GM12875 (cell line): ENCODE results near the gene CROCC2.

Experiments
- H3K4me3 ChIP-seq: one replicate; pipeline ENCODE4 v1.5.1; 2011; ENCODE audit warnings: low read depth, low read length, control low read depth
- TF ChIP-seq, protein P1 (sequence below): IDR thresholded peaks from 2 replicates; pipeline ENCODE4 v1.5.1; 2011; ENCODE audit warnings: low read depth, mild to moderate bottlenecking, control low read depth, inconsistent platforms, low read length, moderate library complexity, borderline replicate concordance; ENCODE audit not compliant: insufficient read depth

Gene CROCC2

GRCh38 chr2:240888890-240889573 lies 17.1 kb upstream of the CROCC2 start:
- TF ChIP-seq, protein P1, sequence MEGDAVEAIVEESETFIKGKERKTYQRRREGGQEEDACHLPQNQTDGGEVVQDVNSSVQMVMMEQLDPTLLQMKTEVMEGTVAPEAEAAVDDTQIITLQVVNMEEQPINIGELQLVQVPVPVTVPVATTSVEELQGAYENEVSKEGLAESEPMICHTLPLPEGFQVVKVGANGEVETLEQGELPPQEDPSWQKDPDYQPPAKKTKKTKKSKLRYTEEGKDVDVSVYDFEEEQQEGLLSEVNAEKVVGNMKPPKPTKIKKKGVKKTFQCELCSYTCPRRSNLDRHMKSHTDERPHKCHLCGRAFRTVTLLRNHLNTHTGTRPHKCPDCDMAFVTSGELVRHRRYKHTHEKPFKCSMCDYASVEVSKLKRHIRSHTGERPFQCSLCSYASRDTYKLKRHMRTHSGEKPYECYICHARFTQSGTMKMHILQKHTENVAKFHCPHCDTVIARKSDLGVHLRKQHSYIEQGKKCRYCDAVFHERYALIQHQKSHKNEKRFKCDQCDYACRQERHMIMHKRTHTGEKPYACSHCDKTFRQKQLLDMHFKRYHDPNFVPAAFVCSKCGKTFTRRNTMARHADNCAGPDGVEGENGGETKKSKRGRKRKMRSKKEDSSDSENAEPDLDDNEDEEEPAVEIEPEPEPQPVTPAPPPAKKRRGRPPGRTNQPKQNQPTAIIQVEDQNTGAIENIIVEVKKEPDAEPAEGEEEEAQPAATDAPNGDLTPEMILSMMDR = no peak
- no peak overlapping the region for H3K4me3 ChIP-seq

DNA sequence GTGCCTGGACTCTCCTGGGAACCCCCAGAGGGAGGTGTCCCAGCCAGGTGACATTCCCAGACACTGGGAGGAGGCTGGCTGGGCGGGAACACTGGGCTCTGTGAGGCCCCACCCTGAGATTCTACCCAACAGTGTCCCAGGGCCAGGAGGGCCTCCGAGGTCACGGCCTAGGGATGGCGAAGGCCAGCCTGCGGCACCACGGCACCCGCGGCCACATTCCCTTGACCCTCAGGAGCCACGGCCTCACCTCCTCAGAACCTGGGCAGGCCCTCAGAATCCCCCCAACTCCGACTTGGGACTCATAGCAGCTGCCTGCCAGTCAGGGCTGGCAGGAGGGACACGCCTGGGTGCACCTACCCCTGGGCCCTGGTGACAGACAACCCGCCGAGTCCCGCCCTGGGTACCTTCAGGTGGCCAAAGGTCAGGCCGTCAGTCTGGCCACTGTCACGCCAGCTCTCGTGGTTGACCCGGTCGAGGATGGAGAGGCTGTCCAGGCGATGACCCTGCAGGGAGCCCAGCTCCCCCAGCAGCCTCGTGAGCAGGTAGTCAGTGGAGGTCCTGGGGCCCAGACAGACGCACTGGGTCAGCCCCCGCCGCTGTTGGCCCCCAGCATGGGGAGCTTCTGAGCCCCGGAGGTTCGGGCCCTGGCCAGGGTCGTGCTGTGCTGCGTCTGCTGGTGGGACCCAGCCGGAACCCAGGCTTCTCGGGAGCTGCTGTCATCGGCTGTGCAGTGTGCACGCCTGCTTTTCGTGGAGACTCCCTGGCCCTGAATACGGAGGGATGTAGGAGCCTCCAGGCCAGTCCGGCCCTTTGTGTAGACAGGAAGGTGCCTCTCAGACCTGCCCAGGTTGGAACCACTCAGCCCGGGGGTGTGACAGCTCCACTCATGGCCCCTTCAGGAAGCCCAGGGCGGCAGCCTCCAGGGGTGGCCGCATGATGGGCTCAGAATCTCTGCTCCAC lies 16.3 kb upstream of the CROCC2 start:
- TF ChIP-seq, protein P1 = no peak
- no peak overlapping the region for H3K4me3 ChIP-seq

GRCh38 chr2:240890691-240891090 lies 15.4 kb upstream of the CROCC2 start:
- TF ChIP-seq, protein P1 = no peak
- no peak overlapping the region for H3K4me3 ChIP-seq

DNA sequence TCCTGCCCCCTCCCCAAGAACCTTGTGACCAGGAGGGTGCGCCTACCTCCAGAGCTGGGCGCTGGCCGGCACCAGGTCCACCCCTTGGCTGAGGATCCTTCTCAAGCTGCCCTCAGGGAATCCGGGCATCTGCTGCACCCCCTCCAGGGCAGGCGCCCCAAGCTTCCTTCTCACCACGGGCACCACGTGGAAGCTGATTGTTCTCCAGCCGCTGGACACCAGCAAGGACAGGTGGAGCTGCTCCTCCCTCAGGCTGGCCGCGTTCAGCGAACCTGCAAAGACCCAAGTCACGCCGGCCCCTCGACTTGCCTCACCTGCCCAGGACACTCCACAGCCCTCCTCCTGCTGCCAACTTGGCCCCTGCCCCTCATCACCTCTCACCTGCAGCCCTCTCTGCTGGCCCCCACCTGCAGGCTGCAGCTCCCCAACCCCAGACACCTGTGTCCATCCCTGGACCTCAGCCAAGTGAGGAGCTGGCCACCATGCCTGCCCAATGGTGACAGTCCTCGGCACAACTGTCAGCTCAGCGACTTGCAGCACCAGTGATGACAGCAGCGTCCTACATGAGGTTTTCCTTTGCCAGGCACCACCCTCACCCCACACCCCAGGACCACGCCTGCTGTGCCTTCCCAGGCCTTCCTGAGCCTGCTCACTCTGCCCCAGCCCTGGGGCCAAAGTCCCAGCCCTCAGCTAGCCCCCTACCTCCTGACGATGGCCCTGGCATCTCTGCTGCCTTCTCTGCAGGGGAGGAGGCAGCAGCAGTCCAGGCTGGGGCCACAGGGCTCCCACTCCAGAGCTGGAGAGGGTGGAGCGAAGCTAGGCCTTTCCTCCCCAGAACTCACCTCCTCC lies 14.4 kb upstream of the CROCC2 start:
- TF ChIP-seq, protein P1 = no peak
- no peak overlapping the region for H3K4me3 ChIP-seq

GRCh38 chr2:240892356-240892755 lies 13.8 kb upstream of the CROCC2 start:
- H3K4me3 ChIP-seq = no peak overlapping the region
- TF ChIP-seq, protein P1 = no peak

DNA sequence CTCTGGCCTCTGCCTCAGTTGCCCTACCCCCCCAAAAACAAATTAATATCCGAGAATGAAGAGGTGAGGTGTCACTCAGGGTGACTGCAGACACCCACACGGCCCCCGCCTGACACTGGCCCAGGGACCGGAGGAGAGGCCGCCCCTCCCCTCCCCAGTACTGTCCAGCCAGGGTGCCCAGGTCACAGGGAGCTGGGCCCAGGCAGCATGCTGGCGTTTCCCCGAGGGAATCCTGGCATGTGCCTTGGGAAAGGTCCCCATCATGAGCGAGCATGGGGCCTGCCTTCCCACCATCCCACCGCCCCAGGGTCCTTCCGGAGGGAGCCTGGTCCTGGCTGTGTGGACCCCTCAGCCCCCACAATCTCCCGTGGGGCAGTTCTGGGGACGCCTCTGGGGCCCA lies 13.2 kb upstream of the CROCC2 start:
- TF ChIP-seq, protein P1 = no peak

More for the DNA sequence above, 13.2 kb upstream of the CROCC2 start:
- no peak overlapping the region for H3K4me3 ChIP-seq
